ENCODE measurements around the gene TSN. TPM values are rescaled to one million over a fixed set of nuclear protein-coding genes. Genes with fewer than 3 reads are reported as not detected.

TSN gene
- total and polyA plus RNA-seq, 2 experiments from 2014 or later = 62.5 to 94.8 TPM

DNA sequence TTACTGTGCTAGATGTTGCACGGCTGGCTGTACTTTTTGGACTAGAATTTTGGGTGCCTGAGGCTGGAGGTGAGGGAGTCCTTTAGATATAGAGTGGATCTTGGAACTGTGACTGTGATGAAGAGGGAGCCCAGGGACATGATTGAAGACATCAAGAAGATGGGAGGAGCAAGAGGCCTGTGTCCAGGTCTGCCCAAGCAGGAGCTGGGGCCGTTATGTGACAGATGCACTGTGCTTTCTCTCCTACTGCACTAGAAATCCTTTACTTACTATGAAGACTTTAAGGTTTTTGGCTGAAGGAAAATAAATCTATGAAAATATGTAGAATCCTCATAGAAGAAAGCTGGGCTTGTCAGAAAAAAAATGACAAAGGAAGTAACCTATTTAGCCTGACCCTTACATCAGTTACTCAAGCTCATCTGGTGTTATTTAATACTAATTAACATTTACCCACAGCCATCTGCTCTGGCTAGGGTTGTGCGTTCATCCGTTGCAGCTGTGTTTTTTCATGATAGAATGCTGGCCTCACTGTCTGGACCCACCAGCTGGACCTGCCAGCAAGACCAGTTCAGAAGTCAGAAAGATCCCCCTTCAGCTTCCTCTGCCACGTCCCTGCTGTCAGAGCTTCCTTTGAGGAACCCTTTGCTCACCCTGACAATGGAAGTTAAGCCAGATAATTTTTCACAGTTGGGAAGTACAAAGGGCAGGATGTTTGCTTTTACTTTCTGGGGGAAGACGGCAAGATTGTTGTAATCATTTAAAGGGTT is 16.7 kb downstream of the TSN start (continued):
- TF ChIP-seq, protein P1, sequence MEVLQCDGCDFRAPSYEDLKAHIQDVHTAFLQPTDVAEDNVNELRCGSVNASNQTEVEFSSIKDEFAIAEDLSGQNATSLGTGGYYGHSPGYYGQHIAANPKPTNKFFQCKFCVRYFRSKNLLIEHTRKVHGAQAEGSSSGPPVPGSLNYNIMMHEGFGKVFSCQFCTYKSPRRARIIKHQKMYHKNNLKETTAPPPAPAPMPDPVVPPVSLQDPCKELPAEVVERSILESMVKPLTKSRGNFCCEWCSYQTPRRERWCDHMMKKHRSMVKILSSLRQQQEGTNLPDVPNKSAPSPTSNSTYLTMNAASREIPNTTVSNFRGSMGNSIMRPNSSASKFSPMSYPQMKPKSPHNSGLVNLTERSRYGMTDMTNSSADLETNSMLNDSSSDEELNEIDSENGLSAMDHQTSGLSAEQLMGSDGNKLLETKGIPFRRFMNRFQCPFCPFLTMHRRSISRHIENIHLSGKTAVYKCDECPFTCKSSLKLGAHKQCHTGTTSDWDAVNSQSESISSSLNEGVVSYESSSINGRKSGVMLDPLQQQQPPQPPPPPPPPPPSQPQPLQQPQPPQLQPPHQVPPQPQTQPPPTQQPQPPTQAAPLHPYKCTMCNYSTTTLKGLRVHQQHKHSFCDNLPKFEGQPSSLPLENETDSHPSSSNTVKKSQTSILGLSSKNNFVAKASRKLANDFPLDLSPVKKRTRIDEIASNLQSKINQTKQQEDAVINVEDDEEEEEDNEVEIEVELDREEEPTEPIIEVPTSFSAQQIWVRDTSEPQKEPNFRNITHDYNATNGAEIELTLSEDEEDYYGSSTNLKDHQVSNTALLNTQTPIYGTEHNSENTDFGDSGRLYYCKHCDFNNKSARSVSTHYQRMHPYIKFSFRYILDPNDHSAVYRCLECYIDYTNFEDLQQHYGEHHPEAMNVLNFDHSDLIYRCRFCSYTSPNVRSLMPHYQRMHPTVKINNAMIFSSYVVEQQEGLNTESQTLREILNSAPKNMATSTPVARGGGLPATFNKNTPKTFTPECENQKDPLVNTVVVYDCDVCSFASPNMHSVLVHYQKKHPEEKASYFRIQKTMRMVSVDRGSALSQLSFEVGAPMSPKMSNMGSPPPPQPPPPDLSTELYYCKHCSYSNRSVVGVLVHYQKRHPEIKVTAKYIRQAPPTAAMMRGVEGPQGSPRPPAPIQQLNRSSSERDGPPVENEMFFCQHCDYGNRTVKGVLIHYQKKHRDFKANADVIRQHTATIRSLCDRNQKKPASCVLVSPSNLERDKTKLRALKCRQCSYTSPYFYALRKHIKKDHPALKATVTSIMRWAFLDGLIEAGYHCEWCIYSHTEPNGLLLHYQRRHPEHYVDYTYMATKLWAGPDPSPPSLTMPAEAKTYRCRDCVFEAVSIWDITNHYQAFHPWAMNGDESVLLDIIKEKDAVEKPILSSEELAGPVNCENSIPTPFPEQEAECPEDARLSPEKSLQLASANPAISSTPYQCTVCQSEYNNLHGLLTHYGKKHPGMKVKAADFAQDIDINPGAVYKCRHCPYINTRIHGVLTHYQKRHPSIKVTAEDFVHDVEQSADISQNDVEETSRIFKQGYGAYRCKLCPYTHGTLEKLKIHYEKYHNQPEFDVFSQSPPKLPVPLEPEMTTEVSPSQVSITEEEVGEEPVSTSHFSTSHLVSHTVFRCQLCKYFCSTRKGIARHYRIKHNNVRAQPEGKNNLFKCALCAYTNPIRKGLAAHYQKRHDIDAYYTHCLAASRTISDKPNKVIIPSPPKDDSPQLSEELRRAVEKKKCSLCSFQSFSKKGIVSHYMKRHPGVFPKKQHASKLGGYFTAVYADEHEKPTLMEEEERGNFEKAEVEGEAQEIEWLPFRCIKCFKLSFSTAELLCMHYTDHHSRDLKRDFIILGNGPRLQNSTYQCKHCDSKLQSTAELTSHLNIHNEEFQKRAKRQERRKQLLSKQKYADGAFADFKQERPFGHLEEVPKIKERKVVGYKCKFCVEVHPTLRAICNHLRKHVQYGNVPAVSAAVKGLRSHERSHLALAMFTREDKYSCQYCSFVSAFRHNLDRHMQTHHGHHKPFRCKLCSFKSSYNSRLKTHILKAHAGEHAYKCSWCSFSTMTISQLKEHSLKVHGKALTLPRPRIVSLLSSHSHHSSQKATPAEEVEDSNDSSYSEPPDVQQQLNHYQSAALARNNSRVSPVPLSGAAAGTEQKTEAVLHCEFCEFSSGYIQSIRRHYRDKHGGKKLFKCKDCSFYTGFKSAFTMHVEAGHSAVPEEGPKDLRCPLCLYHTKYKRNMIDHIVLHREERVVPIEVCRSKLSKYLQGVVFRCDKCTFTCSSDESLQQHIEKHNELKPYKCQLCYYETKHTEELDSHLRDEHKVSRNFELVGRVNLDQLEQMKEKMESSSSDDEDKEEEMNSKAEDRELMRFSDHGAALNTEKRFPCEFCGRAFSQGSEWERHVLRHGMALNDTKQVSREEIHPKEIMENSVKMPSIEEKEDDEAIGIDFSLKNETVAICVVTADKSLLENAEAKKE (CRISPR knock-in tag; IDR thresholded peaks at IDR 0.05) = no peak
- no peak for TF ChIP-seq EZH2phosphoT487 (IDR thresholded peaks at IDR 0.05; ENCODE audit: unreplicated experiment)
- TF ChIP-seq STAT1 (IDR thresholded peaks at IDR 0.05; ENCODE audit: unreplicated experiment) = no peak

DNA sequence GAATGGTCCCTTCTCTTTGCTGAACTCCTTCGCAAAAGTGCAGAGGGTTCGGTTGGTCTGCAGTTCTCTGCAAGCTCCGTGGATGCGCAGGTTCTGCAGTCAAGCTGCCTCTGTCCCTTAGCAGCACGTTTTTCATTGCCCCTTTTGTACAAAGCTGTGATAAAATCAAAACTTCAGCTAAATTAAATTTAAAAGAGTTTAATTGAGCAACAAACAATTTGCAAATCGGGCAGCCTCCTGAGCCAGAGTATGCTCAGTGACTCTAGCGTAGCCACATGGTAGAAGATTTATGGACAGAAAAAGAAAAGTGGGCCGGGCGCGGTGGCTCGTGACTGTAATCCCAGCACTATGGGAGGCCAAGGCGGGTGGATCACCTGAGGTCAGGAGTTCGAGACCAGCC is 18.8 kb downstream of the TSN start:
- H3K27ac Mint-ChIP-seq = no peak overlapping the region
- H3K36me3 ChIP-seq (ENCODE audit: insufficient read depth) = peaks cover 3% of the 10 kb centered on the region; the same call in 1 of the 2 replicates
- H3K27ac ChIP-seq (ENCODE audit: low read depth) = 0 out of 2 replicates have a peak overlapping the region, but pooled peaks have one; percentile 76
- no peaks in the 10 kb centered on the region for H3K27me3 ChIP-seq (ENCODE audit: insufficient read depth)
- no peaks in the 10 kb centered on the region for H3K79me2 ChIP-seq (replicated peaks; ENCODE audit: insufficient read depth)
- DNase-seq (ENCODE audit: low spot score) (no peak), ATAC-seq (no peak)
- no peaks in the 10 kb centered on the region for H3K27me3 Mint-ChIP-seq (ENCODE audit: insufficient read depth, low read depth, poor library complexity)
- H3K4me1 Mint-ChIP-seq = peaks cover 12% of the 10 kb centered on the region
- peaks cover 12% of the 10 kb centered on the region for H3K4me1 ChIP-seq (ENCODE audit: insufficient read depth)
- H3K4me3 Mint-ChIP-seq = no peak overlapping the region
- H3F3A ChIP-seq (replicated peaks; ENCODE audit: low read depth) = 0 out of 2 replicates have a peak, but pooled peaks cover 4% of the 10 kb centered on the region
- H3K9me2 ChIP-seq (ENCODE audit: insufficient read depth) = no peaks in the 10 kb centered on the region
- no peaks in the 10 kb centered on the region for H3K9me3 Mint-ChIP-seq
- no peak overlapping the region for H3K4me2 ChIP-seq
- no peak overlapping the region for H3K4me3 ChIP-seq
- H2AFZ ChIP-seq = no peak overlapping the region
- TF ChIP-seq EZH2phosphoT487 (IDR thresholded peaks at IDR 0.05; ENCODE audit: unreplicated experiment) = no peak
- TF ChIP-seq STAT1 (IDR thresholded peaks at IDR 0.05; ENCODE audit: unreplicated experiment) = no peak
- TF ChIP-seq POLR2AphosphoS5 (IDR thresholded peaks at IDR 0.05; ENCODE audit: low read depth) = no peak
- TF ChIP-seq, protein P2, sequence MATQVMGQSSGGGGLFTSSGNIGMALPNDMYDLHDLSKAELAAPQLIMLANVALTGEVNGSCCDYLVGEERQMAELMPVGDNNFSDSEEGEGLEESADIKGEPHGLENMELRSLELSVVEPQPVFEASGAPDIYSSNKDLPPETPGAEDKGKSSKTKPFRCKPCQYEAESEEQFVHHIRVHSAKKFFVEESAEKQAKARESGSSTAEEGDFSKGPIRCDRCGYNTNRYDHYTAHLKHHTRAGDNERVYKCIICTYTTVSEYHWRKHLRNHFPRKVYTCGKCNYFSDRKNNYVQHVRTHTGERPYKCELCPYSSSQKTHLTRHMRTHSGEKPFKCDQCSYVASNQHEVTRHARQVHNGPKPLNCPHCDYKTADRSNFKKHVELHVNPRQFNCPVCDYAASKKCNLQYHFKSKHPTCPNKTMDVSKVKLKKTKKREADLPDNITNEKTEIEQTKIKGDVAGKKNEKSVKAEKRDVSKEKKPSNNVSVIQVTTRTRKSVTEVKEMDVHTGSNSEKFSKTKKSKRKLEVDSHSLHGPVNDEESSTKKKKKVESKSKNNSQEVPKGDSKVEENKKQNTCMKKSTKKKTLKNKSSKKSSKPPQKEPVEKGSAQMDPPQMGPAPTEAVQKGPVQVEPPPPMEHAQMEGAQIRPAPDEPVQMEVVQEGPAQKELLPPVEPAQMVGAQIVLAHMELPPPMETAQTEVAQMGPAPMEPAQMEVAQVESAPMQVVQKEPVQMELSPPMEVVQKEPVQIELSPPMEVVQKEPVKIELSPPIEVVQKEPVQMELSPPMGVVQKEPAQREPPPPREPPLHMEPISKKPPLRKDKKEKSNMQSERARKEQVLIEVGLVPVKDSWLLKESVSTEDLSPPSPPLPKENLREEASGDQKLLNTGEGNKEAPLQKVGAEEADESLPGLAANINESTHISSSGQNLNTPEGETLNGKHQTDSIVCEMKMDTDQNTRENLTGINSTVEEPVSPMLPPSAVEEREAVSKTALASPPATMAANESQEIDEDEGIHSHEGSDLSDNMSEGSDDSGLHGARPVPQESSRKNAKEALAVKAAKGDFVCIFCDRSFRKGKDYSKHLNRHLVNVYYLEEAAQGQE (IDR thresholded peaks at IDR 0.05; ENCODE audit: unreplicated experiment) = no peak
- TF ChIP-seq ZNF331 (CRISPR knock-in tag; IDR thresholded peaks at IDR 0.05; ENCODE audit: low read depth) = no peak
- no peaks in the 10 kb centered on the region for H4K20me1 ChIP-seq (replicated peaks; ENCODE audit: insufficient read depth)
- H3K36me3 Mint-ChIP-seq (ENCODE audit: low read depth) = no peaks in the 10 kb centered on the region

Measured in GM23338 (cell line).